CD4-positive, alpha-beta T cell (primary cell): ENCODE results near the gene NOL8. TPM values are rescaled to one million over a fixed set of nuclear protein-coding genes. Genes with fewer than 3 reads are reported as not detected.

Source experiments
- ATAC-seq: fragments of 200-7000 bp; cut with Tn5 transposase; one replicate; pipeline ENCODE4 v1.10.0; 2022; ENCODE audit warnings: mild to moderate bottlenecking; ENCODE audit not compliant: poor library complexity
- CTCF ChIA-PET: fragments of 350-600 bp; sonication (Branson Sonifier 250); formaldehyde crosslinking; loops from one replicate; lab custom pipeline; 2021; ENCODE audit warnings: antibody characterized with exemption, inconsistent platforms; lab: Charles Lee
- POLR2A ChIA-PET: fragments of 350-600 bp; sonication (Branson Sonifier 250); formaldehyde crosslinking; loops from one replicate; lab custom pipeline; 2021; ENCODE audit warnings: antibody characterized with exemption, inconsistent platforms; lab: Charles Lee
- DNase-seq, 14 experiments: peaks; one replicate each; pipeline ENCODE4 v3.0.0-alpha.2; 2013 to 2020; ENCODE audit warnings: mixed read lengths in 2 of 14
- H3K27ac ChIP-seq, 2 donors: one replicate each; pipeline versions ENCODE4 v1.5.1 to v1.7.0; 2013; ENCODE audit warnings: low read length in 2 of 2, low read depth in 1 of 2, mild to moderate bottlenecking in 1 of 2
- H3K27me3 ChIP-seq, 2 experiments: 1 replicate in 1 of 2; 2 replicates in 1 of 2; pipeline versions ENCODE4 v1.6.1 to v1.7.0; 2013; ENCODE audit warnings: low read length in 2 of 2, control low read depth in 1 of 2, mild to moderate bottlenecking in 1 of 2, moderate library complexity in 1 of 2; ENCODE audit not compliant: insufficient read depth in 2 of 2, control insufficient read depth in 1 of 2
- H3K36me3 ChIP-seq: one replicate; pipeline ENCODE4 v1.6.1; 2013; ENCODE audit warnings: low read length, control low read depth; ENCODE audit not compliant: insufficient read depth
- H3K4me1 ChIP-seq: one replicate; pipeline ENCODE4 v1.6.1; 2013; ENCODE audit warnings: low read length, control low read depth; ENCODE audit not compliant: insufficient read depth
- H3K4me3 ChIP-seq: one replicate; pipeline ENCODE4 v1.5.1; 2013; ENCODE audit warnings: mild to moderate bottlenecking, low read length, moderate library complexity
- H3K9me3 ChIP-seq, 2 experiments: 1 replicate in 1 of 2; 2 replicates in 1 of 2; pipeline versions ENCODE4 v1.6.1 to v1.7.0; 2013; ENCODE audit warnings: low read length in 2 of 2, mild to moderate bottlenecking in 2 of 2, control low read depth in 1 of 2, moderate library complexity in 1 of 2; ENCODE audit not compliant: control insufficient read depth in 1 of 2, insufficient read depth in 1 of 2
- H3K27ac Mint-ChIP-seq: one replicate; pipeline ENCODE4 v1.8.0; 2020; ENCODE audit warnings: mixed read lengths
- H3K27me3 Mint-ChIP-seq: one replicate; pipeline ENCODE4 v1.8.0; 2021; ENCODE audit warnings: mixed read lengths
- H3K36me3 Mint-ChIP-seq: one replicate; pipeline ENCODE4 v1.8.0; 2021; ENCODE audit warnings: low read depth, mixed read lengths
- H3K4me1 Mint-ChIP-seq: one replicate; pipeline ENCODE4 v1.8.0; 2021; ENCODE audit warnings: low read depth, mixed read lengths
- H3K4me3 Mint-ChIP-seq: one replicate; pipeline ENCODE4 v1.8.0; 2020; ENCODE audit warnings: mild to moderate bottlenecking, mixed read lengths
- H3K9me3 Mint-ChIP-seq: one replicate; pipeline ENCODE4 v1.8.0; 2020; ENCODE audit warnings: mixed read lengths
- CTCF ChIP-seq: fragments of 200-600 bp; IDR thresholded peaks from one replicate; pipeline ENCODE4 v1.8.0; 2022; ENCODE audit warnings: antibody characterized with exemption, mild to moderate bottlenecking
- intact Hi-C, 2 experiments: fragments of 100-400 bp; cut with DNase I in 1 of 2; cut with micrococcal nuclease in 1 of 2; formaldehyde crosslinking; loops; one replicate each; pipeline versions ENCODE4 v1.15.1 to v1.9.0; 2023 to 2025; cut with DNase I, micrococcal nuclease
- total RNA-seq, 174 experiments: library from RNA in 2 of 174; stranded (reverse) in 2 of 174; gene quantifications; one replicate each; pipeline ENCODE4 v1.2.3 and lab custom pipeline; 2021 to 2026

The NOL8 gene
- total RNA-seq, 2 experiments from 2014 or later = 55.9 to 65.7 TPM

- ATAC-seq (no peak), DNase-seq (no peak)
- no peak overlapping the region for H3K4me3 ChIP-seq
- Mint-ChIP-seq H3K27me3 (no peaks in the 10 kb centered on the region), H3K27ac (no peak overlapping the region), H3K36me3 (peaks cover 45% of the 10 kb centered on the region), H3K4me1 (no peaks in the 10 kb centered on the region), H3K4me3 (no peak overlapping the region), H3K9me3 (peaks cover 9% of the 10 kb centered on the region)
- no peak for TF ChIP-seq CTCF
- no peaks in the 10 kb centered on the region for H3K27me3 ChIP-seq
- ChIA-PET POLR2A (interaction anchor here (0.6 kb wide), 1 partner anchor 199 kb away, joined by 3 read pairs; no protein-coding TSS in a partner anchor), CTCF (no interaction called here)
- H3K9me3 ChIP-seq = peaks cover 3 to 9% of the 10 kb centered on the region in 2 experiments
- intact Hi-C loops = no loop called here
- H3K36me3 ChIP-seq = no peaks in the 10 kb centered on the region
- H3K4me1 ChIP-seq = no peaks in the 10 kb centered on the region
- no peak overlapping the region for H3K27ac ChIP-seq
Observed at GRCh38 chr9:92360083-92360482, 34.9 kb upstream of the NOL8 start.

- Histone ChIP-seq H3K4me3 (no peak overlapping the region), H3K36me3 (no peaks in the 10 kb centered on the region), H3K27ac (no peak overlapping the region), H3K27me3 (no peaks in the 10 kb centered on the region), H3K4me1 (no peaks in the 10 kb centered on the region), H3K9me3 (peaks cover 5 to 9% of the 10 kb centered on the region in 2 experiments)
- ChIA-PET CTCF (no interaction called here), POLR2A (no interaction called here)
- H3K4me3 Mint-ChIP-seq = no peak overlapping the region
- intact Hi-C loops = no loop called here
- H3K27me3 Mint-ChIP-seq = no peaks in the 10 kb centered on the region
- ATAC-seq (no peak), DNase-seq (no peak)
- TF ChIP-seq CTCF = no peak
- H3K9me3 Mint-ChIP-seq = peaks cover 13% of the 10 kb centered on the region
- H3K36me3 Mint-ChIP-seq = peaks cover 44% of the 10 kb centered on the region
- no peaks in the 10 kb centered on the region for H3K4me1 Mint-ChIP-seq
- H3K27ac Mint-ChIP-seq = no peak overlapping the region
Observed at GRCh38 chr9:92359394-92359995, 34.3 kb upstream of the NOL8 start.

GRCh38 chr9:92353051-92353450, 27.9 kb upstream of the NOL8 start:
- intact Hi-C loops = no loop called here
- ChIA-PET CTCF (no interaction called here), POLR2A (no interaction called here)
- no peaks in the 10 kb centered on the region for H3K4me1 ChIP-seq
- Mint-ChIP-seq H3K27me3 (no peaks in the 10 kb centered on the region), H3K27ac (no peak overlapping the region), H3K36me3 (peaks cover 46% of the 10 kb centered on the region), H3K4me1 (no peaks in the 10 kb centered on the region), H3K4me3 (no peak overlapping the region), H3K9me3 (peaks cover 14% of the 10 kb centered on the region)
- no peak for DNase-seq
- no peak overlapping the region for H3K27ac ChIP-seq
- no peaks in the 10 kb centered on the region for H3K36me3 ChIP-seq
- no peak for ATAC-seq
- peaks cover 5 to 8% of the 10 kb centered on the region in 2 experiments for H3K9me3 ChIP-seq
- no peaks in the 10 kb centered on the region for H3K27me3 ChIP-seq
- H3K4me3 ChIP-seq = no peak overlapping the region
- no peak for TF ChIP-seq CTCF
